T-helper 17 cell (primary cell): ENCODE measurements around the gene PADI3. TPM values are rescaled to one million over a fixed set of nuclear protein-coding genes. Genes with fewer than 3 reads are reported as not detected.

ENCODE experiments used
- ATAC-seq: fragments of 150-1000 bp; cut with Tn5 transposase; 2 replicates; pipeline ENCODE4 v1.10.0; 2021; ENCODE audit warnings: mild to moderate bottlenecking, moderate library complexity
- DNase-seq, 3 donors: peaks; one replicate each; pipeline versions ENCODE4 v3.0.0 to v3.0.0-alpha.2; 2020 to 2021
- H3K9me3 ChIP-seq: one replicate; pipeline ENCODE4 v1.7.0; 2013; ENCODE audit warnings: low read length, mild to moderate bottlenecking; ENCODE audit not compliant: control insufficient read depth, poor library complexity, severe bottlenecking
- H3K27ac Mint-ChIP-seq: one replicate; pipeline ENCODE4 v1.8.0; 2022; ENCODE audit warnings: mild to moderate bottlenecking, moderate library complexity, mixed read lengths
- H3K27me3 Mint-ChIP-seq: one replicate; pipeline ENCODE4 v1.8.0; 2022; ENCODE audit warnings: mixed read lengths
- H3K36me3 Mint-ChIP-seq: one replicate; pipeline ENCODE4 v1.8.0; 2022; ENCODE audit warnings: low read depth, mixed read lengths
- H3K4me1 Mint-ChIP-seq: one replicate; pipeline ENCODE4 v1.8.0; 2022; ENCODE audit warnings: mild to moderate bottlenecking, mixed read lengths
- H3K4me3 Mint-ChIP-seq: one replicate; pipeline ENCODE4 v1.8.0; 2022; ENCODE audit warnings: mild to moderate bottlenecking, moderate library complexity, mixed read lengths
- total RNA-seq, 4 donors: library from RNA in 2 of 4; stranded (reverse) in 2 of 4; gene quantifications; one replicate each; pipeline ENCODE4 v1.2.3 and lab custom pipeline; 2022 to 2026

Gene PADI3
- total RNA-seq, 2 donors from 2014 or later, result not detected

DNA sequence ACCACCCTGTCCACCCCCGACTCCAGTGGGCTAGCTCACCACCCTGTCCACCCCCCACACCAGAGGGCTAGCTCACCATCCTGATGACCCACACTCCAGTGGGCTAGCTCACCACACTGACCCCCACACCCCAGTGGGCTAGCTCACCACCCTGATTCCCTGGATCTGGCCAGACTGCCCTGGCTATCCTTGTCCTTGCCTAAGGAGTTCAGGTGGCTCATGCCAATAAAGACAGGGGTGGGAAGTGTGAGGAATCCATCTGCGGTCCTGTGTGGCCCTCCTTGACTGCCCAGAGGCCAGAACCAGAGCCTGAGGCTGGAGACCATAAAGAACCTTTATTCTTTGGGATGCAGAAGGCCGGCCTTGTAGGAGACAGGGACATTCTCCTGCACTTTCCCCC lies 40.4 kb upstream of the PADI3 start:
- no peak for ATAC-seq
- H3K4me3 Mint-ChIP-seq, result no peak overlapping the region
- H3K36me3 Mint-ChIP-seq, result peaks cover 4% of the 10 kb centered on the region

DNA sequence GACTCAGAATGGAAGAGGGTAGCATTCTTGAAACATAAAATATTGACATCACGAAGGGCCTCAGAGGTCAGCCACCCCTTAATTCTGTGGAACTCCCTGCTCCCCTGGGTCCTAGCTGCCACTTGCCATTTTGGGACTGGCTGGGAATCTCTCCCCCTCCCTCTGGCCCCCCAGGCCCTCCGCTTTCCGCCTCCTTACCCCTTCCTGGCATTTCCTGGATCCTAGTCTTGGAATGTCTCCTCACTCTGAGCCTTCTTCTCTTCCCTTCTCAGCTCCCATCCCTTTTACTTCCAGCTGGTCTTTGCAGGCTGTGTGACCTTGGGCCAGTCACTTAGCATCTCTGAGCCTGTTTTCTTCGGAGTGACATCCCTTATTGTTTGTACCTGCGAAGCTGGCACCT lies 39.5 kb upstream of the PADI3 start:
- DNase-seq, result no peak
- Mint-ChIP-seq H3K27me3 (peaks cover 68% of the 10 kb centered on the region), H3K36me3 (peaks cover 4% of the 10 kb centered on the region), H3K4me3 (no peak overlapping the region), H3K4me1 (peaks cover 40% of the 10 kb centered on the region), H3K27ac (no peak overlapping the region)
- no peaks in the 10 kb centered on the region for H3K9me3 ChIP-seq
- ATAC-seq, result no peak

More for the DNA sequence above, 40.4 kb upstream of the PADI3 start:
- no peaks in the 10 kb centered on the region for H3K9me3 ChIP-seq
- Mint-ChIP-seq H3K4me1 (peaks cover 44% of the 10 kb centered on the region), H3K27ac (no peak overlapping the region), H3K27me3 (peaks cover 68% of the 10 kb centered on the region)
- no peak for DNase-seq

DNA sequence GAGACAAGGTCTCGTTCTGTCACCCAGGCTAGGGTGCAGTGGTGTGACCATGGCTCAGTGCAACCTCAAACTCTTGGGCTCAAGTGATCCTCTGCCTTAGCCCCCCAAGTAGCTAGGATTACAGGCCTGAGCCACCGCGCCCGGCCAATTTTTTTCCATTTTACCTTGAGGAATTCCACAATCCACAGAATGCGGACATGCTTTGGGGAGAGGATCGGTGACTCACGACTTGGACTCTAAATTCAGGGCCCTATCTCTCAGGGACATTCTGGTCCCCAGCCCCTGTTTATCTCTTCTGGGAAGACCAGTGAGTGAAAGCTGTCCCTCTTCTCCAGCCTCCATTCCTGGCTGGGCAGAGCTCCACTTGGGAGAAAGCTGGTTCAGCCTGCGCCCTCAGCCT lies 38.7 kb upstream of the PADI3 start:
- Mint-ChIP-seq H3K27ac (no peak overlapping the region), H3K4me3 (no peak overlapping the region), H3K4me1 (peaks cover 36% of the 10 kb centered on the region), H3K27me3 (peaks cover 68% of the 10 kb centered on the region), H3K36me3 (peaks cover 2% of the 10 kb centered on the region)
- no peak for ATAC-seq
- no peak for DNase-seq
- no peaks in the 10 kb centered on the region for H3K9me3 ChIP-seq

DNA sequence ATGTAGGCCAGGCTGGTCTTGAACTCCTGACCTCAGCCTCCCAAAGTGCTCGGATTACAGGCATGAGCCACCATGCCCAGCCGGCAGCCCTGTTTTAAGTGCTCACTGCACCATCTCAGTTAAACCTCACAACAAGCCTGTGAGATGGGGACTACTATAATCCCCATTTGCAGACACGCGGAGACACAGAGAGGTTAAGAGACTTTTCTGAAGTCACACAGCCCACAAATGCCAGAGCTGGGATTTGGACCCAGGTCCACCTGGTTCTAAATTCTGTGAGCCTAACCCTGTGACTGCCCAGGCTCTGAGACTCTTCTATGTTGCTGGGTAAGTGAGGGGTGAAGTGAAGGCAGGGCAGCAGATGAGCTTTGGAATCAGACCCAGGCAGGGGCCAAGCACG lies 37.5 kb upstream of the PADI3 start:
- DNase-seq, result no peak
- Mint-ChIP-seq H3K4me3 (peak overlapping the region; percentile 28), H3K4me1 (peaks cover 38% of the 10 kb centered on the region), H3K27me3 (peaks cover 68% of the 10 kb centered on the region), H3K27ac (no peak overlapping the region), H3K36me3 (peaks cover 9% of the 10 kb centered on the region)
- no peak for ATAC-seq
- no peaks in the 10 kb centered on the region for H3K9me3 ChIP-seq

DNA sequence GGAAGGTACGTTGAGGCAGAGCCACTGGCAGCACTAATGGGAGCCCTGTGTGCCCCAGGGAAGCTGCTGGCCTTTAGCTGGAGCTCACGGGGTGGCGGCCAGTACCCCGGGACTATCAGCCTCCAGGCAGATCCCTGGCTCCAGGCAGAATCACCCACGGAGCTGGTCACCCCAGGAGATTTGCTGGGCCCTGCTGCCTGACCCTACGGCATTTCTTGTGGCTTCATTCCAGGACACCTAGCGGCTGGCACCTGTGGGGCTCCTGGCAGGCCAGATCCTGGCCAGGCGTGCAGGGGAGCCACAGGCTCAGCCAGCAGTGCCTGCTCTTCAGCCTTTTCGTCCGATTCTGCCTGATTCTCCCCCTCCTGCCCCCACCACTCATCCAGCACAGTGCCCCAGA lies 36.9 kb upstream of the PADI3 start:
- H3K9me3 ChIP-seq, result no peaks in the 10 kb centered on the region
- ATAC-seq (no peak), DNase-seq (no peak)
- no peak overlapping the region for H3K27ac Mint-ChIP-seq
- H3K4me1 Mint-ChIP-seq, result peaks cover 38% of the 10 kb centered on the region
- H3K4me3 Mint-ChIP-seq, result peak overlapping the region; percentile 89
- peaks cover 69% of the 10 kb centered on the region for H3K27me3 Mint-ChIP-seq
- H3K36me3 Mint-ChIP-seq, result peaks cover 9% of the 10 kb centered on the region

DNA sequence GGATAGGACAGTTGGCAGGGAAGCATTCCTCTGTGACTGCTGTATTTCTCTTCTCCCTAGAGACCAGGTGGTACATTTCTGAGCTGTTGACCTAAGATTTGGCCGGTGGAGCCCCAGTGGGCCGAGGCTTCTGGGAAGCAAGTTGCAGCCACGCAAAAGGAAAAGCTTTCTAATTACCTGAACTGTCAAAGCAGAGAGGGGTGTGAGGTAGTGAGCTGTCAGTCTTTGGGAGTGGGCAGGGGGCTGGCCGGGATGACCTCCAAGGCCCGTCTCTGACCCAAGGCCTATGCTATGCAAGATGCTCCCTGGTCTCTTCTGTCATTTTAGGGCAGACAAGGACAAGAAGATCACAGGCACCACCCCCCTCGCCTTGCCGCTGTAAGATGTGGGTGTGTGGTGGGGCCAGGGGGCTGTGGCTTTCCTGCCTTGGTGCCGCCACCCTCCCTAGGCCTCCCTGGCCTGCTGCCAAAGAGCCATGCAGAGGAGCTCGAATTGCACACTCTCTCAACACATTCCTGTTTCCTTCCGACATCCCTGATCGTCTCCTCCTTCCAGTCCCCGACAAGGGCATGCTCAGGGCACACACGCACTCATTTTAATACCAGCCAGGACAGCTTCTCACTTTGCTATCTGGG lies 36.3 kb upstream of the PADI3 start:
- Mint-ChIP-seq H3K4me3 (peak overlapping the region; percentile 89), H3K36me3 (peaks cover 9% of the 10 kb centered on the region), H3K27ac (no peak overlapping the region), H3K27me3 (peaks cover 64% of the 10 kb centered on the region), H3K4me1 (peaks cover 34% of the 10 kb centered on the region)
- peak; percentile 33 to 62 (median 56) for DNase-seq
- ATAC-seq, result peak; percentile 93
- H3K9me3 ChIP-seq, result no peaks in the 10 kb centered on the region

DNA sequence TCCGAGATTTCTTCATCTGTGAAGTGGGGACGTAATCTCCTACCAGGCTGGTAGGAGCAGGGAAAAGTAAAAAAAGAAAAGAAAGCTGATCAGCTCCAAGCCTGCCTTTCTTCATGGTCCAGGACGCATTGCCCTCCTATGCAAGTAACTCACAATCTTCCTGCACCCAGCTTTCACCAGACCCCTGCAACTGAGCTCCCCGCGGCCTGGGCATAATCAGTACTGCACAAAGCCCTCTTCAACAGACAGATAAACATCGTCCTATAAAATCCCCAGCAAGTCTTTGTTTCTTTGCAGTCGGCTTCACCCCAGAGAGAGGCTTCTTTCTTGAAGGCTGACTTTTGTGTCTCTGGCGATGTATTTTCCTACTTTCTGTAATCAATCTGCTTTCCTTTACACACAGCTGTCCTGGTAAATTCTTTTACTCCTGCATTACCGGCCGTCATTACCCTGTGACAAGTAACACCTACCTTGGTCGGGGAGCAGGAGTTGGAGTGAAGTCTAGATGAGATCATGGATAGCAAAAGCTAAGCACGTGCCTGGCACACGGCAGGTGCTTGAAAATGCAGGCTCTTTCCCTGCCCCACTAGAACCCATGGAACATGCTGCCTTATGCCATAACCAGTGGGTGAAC lies 35.6 kb upstream of the PADI3 start:
- no peak for DNase-seq
- Mint-ChIP-seq H3K4me3 (peak overlapping the region; percentile 89), H3K27ac (no peak overlapping the region), H3K27me3 (peaks cover 66% of the 10 kb centered on the region), H3K36me3 (peaks cover 9% of the 10 kb centered on the region), H3K4me1 (peaks cover 31% of the 10 kb centered on the region)
- no peaks in the 10 kb centered on the region for H3K9me3 ChIP-seq
- no peak for ATAC-seq

DNA sequence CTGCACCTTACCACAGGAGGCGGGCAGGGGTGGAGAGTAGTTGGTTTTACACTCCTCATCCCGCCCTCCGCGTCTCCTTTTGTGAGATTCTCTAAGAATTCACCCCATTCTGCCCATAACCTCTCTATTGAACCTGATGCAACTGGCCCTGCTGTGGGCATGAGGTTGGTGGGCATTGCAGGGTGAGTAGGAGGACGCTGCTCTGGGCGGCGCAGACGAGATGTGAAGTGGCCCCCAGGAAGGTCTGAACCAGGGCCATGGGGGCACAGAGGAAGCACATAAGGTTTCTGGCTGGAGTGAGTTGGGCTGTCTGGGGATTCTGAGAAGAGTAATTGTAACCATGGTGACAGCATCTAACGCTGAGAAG lies 35.1 kb upstream of the PADI3 start:
- peaks cover 9% of the 10 kb centered on the region for H3K36me3 Mint-ChIP-seq
- no peak overlapping the region for H3K4me3 Mint-ChIP-seq
- no peak overlapping the region for H3K27ac Mint-ChIP-seq
- H3K4me1 Mint-ChIP-seq, result peaks cover 31% of the 10 kb centered on the region
- H3K27me3 Mint-ChIP-seq, result peaks cover 64% of the 10 kb centered on the region
- ATAC-seq, result no peak
- H3K9me3 ChIP-seq, result no peaks in the 10 kb centered on the region
- no peak for DNase-seq

DNA sequence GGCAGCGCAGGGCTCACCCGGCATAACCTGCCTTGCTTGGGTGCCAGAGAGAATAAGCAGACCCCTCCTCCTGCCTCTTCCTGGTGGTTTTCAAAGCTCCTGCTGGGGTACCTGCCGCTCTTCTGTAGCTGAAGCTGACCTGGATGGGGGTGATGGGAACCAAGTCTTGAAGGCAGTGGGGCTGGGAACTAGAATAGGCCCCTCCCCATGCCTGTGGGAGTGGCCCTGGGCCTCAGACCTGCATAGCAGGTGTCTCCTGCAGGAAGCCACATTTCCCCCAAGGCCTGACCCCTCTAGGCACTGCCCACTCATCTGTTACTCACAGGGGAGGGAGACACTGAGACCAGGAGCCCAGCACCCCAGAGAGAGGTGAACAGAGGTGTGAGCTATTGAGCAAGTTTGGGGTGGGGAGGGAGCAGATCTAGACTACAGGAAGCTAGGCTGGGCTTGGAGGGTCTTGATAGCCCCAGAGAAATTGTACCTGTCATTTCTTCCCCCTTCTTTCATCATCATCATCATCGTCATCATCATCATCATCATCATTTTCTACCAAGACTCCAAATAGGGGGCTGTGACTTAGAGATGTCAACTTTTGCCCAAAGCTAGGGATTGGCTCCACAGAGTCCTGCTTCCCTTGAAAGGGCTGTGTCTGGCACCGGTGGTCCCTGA lies 33.9 kb upstream of the PADI3 start:
- H3K4me3 Mint-ChIP-seq, result no peak overlapping the region
- DNase-seq, result no peak
- H3K27ac Mint-ChIP-seq, result peak overlapping the region; percentile 81
- ATAC-seq, result no peak
- peaks cover 31% of the 10 kb centered on the region for H3K4me1 Mint-ChIP-seq
- peaks cover 9% of the 10 kb centered on the region for H3K36me3 Mint-ChIP-seq
- H3K27me3 Mint-ChIP-seq, result peaks cover 59% of the 10 kb centered on the region
- H3K9me3 ChIP-seq, result no peaks in the 10 kb centered on the region

DNA sequence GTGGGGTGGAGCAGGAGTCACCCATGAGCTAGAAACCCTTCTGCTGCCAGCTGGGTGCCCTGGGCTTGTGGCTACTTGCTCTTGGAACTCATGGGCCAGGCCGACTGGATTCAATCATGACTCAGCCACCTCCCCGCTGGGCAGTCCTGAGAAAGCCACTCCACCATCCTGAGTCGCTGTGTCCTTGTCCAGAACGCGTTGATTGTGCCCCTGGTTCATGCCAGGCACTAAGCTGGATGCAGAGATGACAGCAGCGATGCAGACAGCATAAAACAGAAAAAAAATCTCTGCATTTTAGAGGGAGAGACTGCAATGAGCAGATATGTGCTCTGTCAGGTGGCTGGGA lies 33.4 kb upstream of the PADI3 start:
- H3K9me3 ChIP-seq, result no peaks in the 10 kb centered on the region
- ATAC-seq (no peak), DNase-seq (no peak)
- H3K36me3 Mint-ChIP-seq, result peaks cover 9% of the 10 kb centered on the region
- peak overlapping the region; percentile 81 for H3K27ac Mint-ChIP-seq
- peaks cover 29% of the 10 kb centered on the region for H3K4me1 Mint-ChIP-seq
- peaks cover 56% of the 10 kb centered on the region for H3K27me3 Mint-ChIP-seq
- H3K4me3 Mint-ChIP-seq, result no peak overlapping the region

DNA sequence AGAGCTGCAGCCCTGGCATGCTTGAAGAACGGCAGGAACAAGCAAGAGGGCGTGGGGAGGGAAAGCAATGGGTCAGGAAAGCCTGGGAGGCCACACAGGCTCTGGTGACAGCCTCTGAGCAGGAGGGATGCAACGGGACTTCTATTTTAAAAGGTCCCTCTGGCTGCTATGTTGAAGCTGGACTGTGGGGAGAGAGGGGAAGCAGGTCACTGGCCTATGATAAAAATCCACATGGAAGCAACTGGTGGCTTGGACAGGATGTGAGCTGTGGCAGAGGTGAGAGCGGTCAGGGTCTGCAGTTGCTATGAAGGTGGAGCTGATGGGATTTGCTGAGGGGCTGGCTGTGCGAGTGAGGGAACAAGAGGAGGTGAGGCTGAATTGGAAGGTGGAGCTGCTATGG lies 32.8 kb upstream of the PADI3 start:
- Mint-ChIP-seq H3K27ac (peak overlapping the region; percentile 81), H3K27me3 (peaks cover 54% of the 10 kb centered on the region), H3K36me3 (peaks cover 9% of the 10 kb centered on the region), H3K4me3 (no peak overlapping the region), H3K4me1 (peaks cover 28% of the 10 kb centered on the region)
- H3K9me3 ChIP-seq, result no peaks in the 10 kb centered on the region
- DNase-seq (no peak), ATAC-seq (no peak)

DNA sequence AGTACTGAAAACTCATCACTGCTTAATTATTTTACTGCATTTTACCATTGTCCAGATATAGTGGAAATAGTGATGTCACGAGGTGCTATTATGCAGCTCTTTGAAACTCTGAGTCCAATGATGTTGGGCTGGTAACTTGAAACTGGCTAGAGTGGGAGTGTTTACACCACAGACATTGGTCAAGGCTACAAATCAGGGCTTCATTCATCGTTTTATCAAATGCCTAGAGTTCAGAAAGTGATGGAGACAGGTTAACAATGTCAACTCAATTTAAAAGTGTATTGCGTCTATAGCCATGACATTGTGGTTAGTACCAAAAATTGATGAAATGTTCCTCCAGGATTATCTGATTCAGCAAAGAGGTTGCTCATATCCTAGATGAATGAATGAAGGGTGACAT lies 31.3 kb upstream of the PADI3 start:
- H3K27ac Mint-ChIP-seq, result no peak overlapping the region
- H3K27me3 Mint-ChIP-seq, result peaks cover 61% of the 10 kb centered on the region
- H3K36me3 Mint-ChIP-seq, result peaks cover 9% of the 10 kb centered on the region
- ATAC-seq (no peak), DNase-seq (no peak)
- H3K4me3 Mint-ChIP-seq, result no peak overlapping the region
- peaks cover 21% of the 10 kb centered on the region for H3K4me1 Mint-ChIP-seq
- no peaks in the 10 kb centered on the region for H3K9me3 ChIP-seq

DNA sequence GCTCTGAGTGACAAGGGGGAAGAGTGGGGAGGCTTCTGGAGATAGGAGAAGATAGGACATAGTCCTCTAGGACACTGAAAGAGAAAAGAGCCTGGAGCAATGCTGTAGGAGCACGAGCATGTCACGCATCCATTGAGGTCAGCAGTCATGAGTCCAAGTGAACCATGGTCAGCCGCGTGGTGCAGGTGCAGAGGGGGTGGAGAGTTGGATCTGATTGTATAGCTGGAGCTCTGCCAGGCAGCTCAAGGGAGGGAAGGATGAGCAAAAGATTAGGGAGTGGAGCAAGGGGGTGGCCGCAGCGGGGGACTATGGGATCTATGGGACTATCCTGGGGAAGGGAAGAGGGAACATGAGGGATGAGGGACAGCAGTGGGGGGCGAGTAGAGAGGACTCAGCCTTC lies 30.0 kb upstream of the PADI3 start:
- H3K27me3 Mint-ChIP-seq, result peaks cover 50% of the 10 kb centered on the region
- ATAC-seq (no peak), DNase-seq (no peak)
- H3K27ac Mint-ChIP-seq, result no peak overlapping the region
- no peaks in the 10 kb centered on the region for H3K9me3 ChIP-seq
- H3K4me1 Mint-ChIP-seq, result peaks cover 9% of the 10 kb centered on the region
- no peak overlapping the region for H3K4me3 Mint-ChIP-seq
- H3K36me3 Mint-ChIP-seq, result peaks cover 7% of the 10 kb centered on the region

DNA sequence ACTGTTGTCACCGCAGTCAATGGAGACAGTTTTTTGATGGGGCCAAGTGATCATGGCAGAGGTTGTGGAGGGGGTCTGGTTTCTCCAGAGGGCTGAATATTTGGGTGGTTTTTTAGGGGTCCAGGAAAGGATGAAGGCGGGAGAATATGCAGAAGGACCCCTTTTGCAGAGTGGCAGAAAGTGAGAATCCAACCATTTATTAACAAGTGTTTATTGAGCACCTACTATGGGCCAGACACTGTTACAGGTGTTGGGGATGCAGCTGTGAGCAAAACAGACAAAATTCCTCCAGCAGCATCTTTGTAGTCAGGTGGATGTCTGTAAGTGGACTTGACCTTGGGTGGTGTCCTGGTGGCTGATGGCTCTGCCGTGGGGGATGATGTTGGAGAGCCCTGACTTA lies 28.6 kb upstream of the PADI3 start:
- DNase-seq (no peak), ATAC-seq (no peak)
- no peaks in the 10 kb centered on the region for H3K9me3 ChIP-seq
- H3K27ac Mint-ChIP-seq, result no peak overlapping the region
- H3K27me3 Mint-ChIP-seq, result peaks cover 36% of the 10 kb centered on the region
- H3K36me3 Mint-ChIP-seq, result peaks cover 7% of the 10 kb centered on the region
- peaks cover 8% of the 10 kb centered on the region for H3K4me1 Mint-ChIP-seq
- no peak overlapping the region for H3K4me3 Mint-ChIP-seq
